SK-N-SH treated with all-trans-retinoic acid at 6 μM for 48 hours (cell line): ENCODE results near the gene CALML5.
A peak's percentile ranks its signal among the peaks of the same experiment; 100 is the strongest.

ENCODE experiments used
- ATAC-seq: fragments of 200-7000 bp; cut with Tn5 transposase; 3 replicates; pipeline ENCODE4 v1.9.1; 2020; ENCODE audit warnings: mild to moderate bottlenecking, moderate library complexity
- ARNTL ChIP-seq: fragments of 450-650 bp; formaldehyde crosslinking; IDR thresholded peaks from 2 replicates; pipeline ENCODE4 v1.5.0; 2020; ENCODE audit warnings: low read depth, mild to moderate bottlenecking, moderate library complexity, borderline replicate concordance
- BACH2 ChIP-seq: fragments of 250-450 bp; sonication (Bioruptor Pico); IDR thresholded peaks from 2 replicates; pipeline ENCODE4 v1.9.0; 2021; ENCODE audit warnings: mild to moderate bottlenecking, borderline replicate concordance
- CREB5 ChIP-seq: fragments of 250-450 bp; sonication (Bioruptor Pico); IDR thresholded peaks from 2 replicates; pipeline ENCODE4 v1.5.1; 2020; ENCODE audit warnings: low read depth, mild to moderate bottlenecking, moderate library complexity
- CSDC2 ChIP-seq: fragments of 250-450 bp; sonication (Bioruptor Pico); IDR thresholded peaks from 2 replicates; pipeline ENCODE4 v1.5.0; 2020; ENCODE audit warnings: mild to moderate bottlenecking, moderate library complexity
- CSRNP3 ChIP-seq: fragments of 250-450 bp; sonication (Bioruptor Pico); IDR thresholded peaks from 2 replicates; pipeline ENCODE4 v1.5.1; 2021; ENCODE audit warnings: mild to moderate bottlenecking, moderate library complexity
- ESRRG ChIP-seq: fragments of 250-450 bp; sonication (Bioruptor Pico); IDR thresholded peaks from 2 replicates; pipeline ENCODE4 v1.6.1; 2021; ENCODE audit warnings: mild to moderate bottlenecking
- GLIS3 ChIP-seq: fragments of 250-450 bp; sonication (Bioruptor Pico); IDR thresholded peaks from 2 replicates; pipeline ENCODE4 v1.5.0; 2020; ENCODE audit warnings: mild to moderate bottlenecking, moderate library complexity
- ISL1 ChIP-seq: fragments of 250-450 bp; sonication (Bioruptor Pico); IDR thresholded peaks from 2 replicates; pipeline ENCODE4 v2.1.2; 2022; ENCODE audit warnings: mild to moderate bottlenecking, moderate library complexity
- OSR1 ChIP-seq: fragments of 250-450 bp; sonication (Bioruptor Pico); IDR thresholded peaks from 2 replicates; pipeline ENCODE4 v1.8.0; 2022; ENCODE audit warnings: moderate library complexity, mild to moderate bottlenecking, inconsistent platforms
- PATZ1 ChIP-seq: fragments of 250-450 bp; sonication (Bioruptor Pico); IDR thresholded peaks from 2 replicates; pipeline ENCODE4 v1.8.0; 2020; ENCODE audit warnings: mild to moderate bottlenecking, moderate library complexity, borderline replicate concordance
- POU6F1 ChIP-seq: fragments of 250-450 bp; sonication (Bioruptor Pico); IDR thresholded peaks from 2 replicates; pipeline ENCODE4 v1.8.0; 2021; ENCODE audit warnings: low read depth, mild to moderate bottlenecking, moderate library complexity, borderline replicate concordance
- RARB ChIP-seq: fragments of 250-450 bp; sonication (Bioruptor Pico); IDR thresholded peaks from 2 replicates; pipeline ENCODE4 v1.8.0; 2021; ENCODE audit warnings: mild to moderate bottlenecking, moderate library complexity
- SNAI2 ChIP-seq: fragments of 250-450 bp; sonication (Bioruptor Pico); IDR thresholded peaks from 2 replicates; pipeline ENCODE4 v1.5.0; 2020; ENCODE audit warnings: mild to moderate bottlenecking, moderate library complexity
- TCF4 ChIP-seq: fragments of 250-450 bp; sonication (Bioruptor Pico); IDR thresholded peaks from 2 replicates; pipeline ENCODE4 v1.8.0; 2021; ENCODE audit warnings: mild to moderate bottlenecking, moderate library complexity, borderline replicate concordance
- TOX ChIP-seq: fragments of 250-450 bp; sonication (Bioruptor Pico); IDR thresholded peaks from 2 replicates; pipeline ENCODE4 v1.8.0; 2021; ENCODE audit warnings: mild to moderate bottlenecking, moderate library complexity, borderline replicate concordance
- TSHZ2 ChIP-seq: fragments of 250-450 bp; sonication (Bioruptor Pico); IDR thresholded peaks from 2 replicates; pipeline ENCODE4 v1.5.0; 2020; ENCODE audit warnings: mild to moderate bottlenecking, moderate library complexity
- ZFP3 ChIP-seq: fragments of 250-450 bp; sonication (Bioruptor Pico); IDR thresholded peaks from 2 replicates; pipeline ENCODE4 v1.5.0; 2020; ENCODE audit warnings: mild to moderate bottlenecking, moderate library complexity
- ZFP30 ChIP-seq: fragments of 450-650 bp; formaldehyde crosslinking; IDR thresholded peaks from 2 replicates; pipeline ENCODE4 v1.5.0; 2022; ENCODE audit warnings: mild to moderate bottlenecking, moderate library complexity
- ZNF565 ChIP-seq: fragments of 450-650 bp; formaldehyde crosslinking; conservative IDR thresholded peaks from 2 replicates; pipeline ENCODE4 v1.5.0; 2020; ENCODE audit warnings: low read depth, mild to moderate bottlenecking, moderate library complexity
- ZNF70 ChIP-seq: fragments of 450-650 bp; formaldehyde crosslinking; IDR thresholded peaks from 2 replicates; pipeline ENCODE4 v1.5.0; 2020; ENCODE audit warnings: mild to moderate bottlenecking, moderate library complexity
- ZNF8 ChIP-seq: fragments of 450-650 bp; formaldehyde crosslinking; IDR thresholded peaks from 2 replicates; pipeline ENCODE4 v1.5.0; 2020; ENCODE audit warnings: mild to moderate bottlenecking, moderate library complexity

The CALML5 gene

GRCh38 chr10:5449823-5450222, 49.5 kb downstream of the CALML5 start:
- TF ChIP-seq ZFP3 = no peak
- no peak for TF ChIP-seq CREB5 (CRISPR knock-in tag)
- no peak for TF ChIP-seq ZNF565 (CRISPR knock-in tag)
- TF ChIP-seq SNAI2 (CRISPR knock-in tag) = no peak
- TF ChIP-seq ZNF70 (CRISPR knock-in tag) = no peak
- no peak for TF ChIP-seq GLIS3 (CRISPR knock-in tag)
- TF ChIP-seq ZFP30 (CRISPR knock-in tag) = no peak
- TF ChIP-seq PATZ1 (CRISPR knock-in tag) = no peak
- no peak for TF ChIP-seq TSHZ2 (CRISPR knock-in tag)
- TF ChIP-seq ZNF8 (CRISPR knock-in tag) = no peak
- TF ChIP-seq ISL1 = no peak
- no peak for TF ChIP-seq BACH2
- no peak for TF ChIP-seq ARNTL
- no peak for TF ChIP-seq TOX (CRISPR knock-in tag)
- TF ChIP-seq CSDC2 (CRISPR knock-in tag) = no peak
- TF ChIP-seq CSRNP3 (CRISPR knock-in tag) = no peak
- no peak for TF ChIP-seq POU6F1
- TF ChIP-seq ESRRG (CRISPR knock-in tag) = no peak
- TF ChIP-seq TCF4 (CRISPR knock-in tag) = no peak
- TF ChIP-seq RARB (CRISPR knock-in tag) = no peak
- peak; percentile 53 for ATAC-seq

- TF ChIP-seq OSR1 (no peak), CSDC2 (CRISPR knock-in tag) (no peak), BACH2 (no peak), ESRRG (CRISPR knock-in tag) (no peak)
- no peak for ATAC-seq
Measured at GRCh38 chr10:5449227-5449626, 50.1 kb downstream of the CALML5 start.
